Cardiac fibroblast (primary cell): Measurements from ENCODE around the gene RAB15.

Source experiments
- DNase-seq, 2 donors: peaks; one replicate each; pipeline versions ENCODE4 v3.0.0 to v3.0.0-alpha.2; 2010; ENCODE audit warnings: low read depth in 2 of 2
- H3K4me3 ChIP-seq, 2 donors: replicated peaks in 1 of 2; 1 replicate in 1 of 2; 2 replicates in 1 of 2; pipeline ENCODE4 v1.5.1; 2011; ENCODE audit warnings: low read depth in 2 of 2, low read length in 2 of 2, mild to moderate bottlenecking in 2 of 2, moderate library complexity in 1 of 2
- CTCF ChIP-seq: IDR thresholded peaks from one replicate; pipeline ENCODE4 v1.5.1; 2011; ENCODE audit warnings: low read depth, mild to moderate bottlenecking, low read length, inconsistent platforms

Gene RAB15

GRCh38 chr14:64935508-64935907, 36.6 kb downstream of the RAB15 start:
- no peak for TF ChIP-seq CTCF
- H3K4me3 ChIP-seq = no peak overlapping the region
- DNase-seq = no peak

GRCh38 chr14:64934338-64934929, 37.7 kb downstream of the RAB15 start:
- no peak for DNase-seq
- no peak for TF ChIP-seq CTCF
- no peak overlapping the region for H3K4me3 ChIP-seq

- no peak overlapping the region for H3K4me3 ChIP-seq
- TF ChIP-seq CTCF = no peak
- no peak for DNase-seq
Observed at GRCh38 chr14:64932231-64932630, 39.9 kb downstream of the RAB15 start.

GRCh38 chr14:64931123-64931522, 41.0 kb downstream of the RAB15 start:
- no peak for TF ChIP-seq CTCF
- DNase-seq = no peak
- H3K4me3 ChIP-seq = no peak overlapping the region

- H3K4me3 ChIP-seq = no peak overlapping the region
- no peak for TF ChIP-seq CTCF
- DNase-seq = peak in 1 of 2 donors; percentile 48
Observed at GRCh38 chr14:64930085-64930843, 41.9 kb downstream of the RAB15 start.

- H3K4me3 ChIP-seq = no peak overlapping the region
- TF ChIP-seq CTCF = no peak
- no peak for DNase-seq
Observed at GRCh38 chr14:64929014-64929359, 43.1 kb downstream of the RAB15 start.
